Measurements from ENCODE around the gene PER2. TPM values are rescaled to one million over a fixed set of nuclear protein-coding genes. Genes with fewer than 3 reads are reported as not detected.

Gene PER2
- total and polyA plus RNA-seq, 2 experiments from 2014 or later, result 2.3 to 6.2 TPM

GRCh38 chr2:238294393-238295143 is 6.2 kb upstream of the PER2 start:
- Histone ChIP-seq H3K4me3 (no peak overlapping the region), H3K9ac (no peak overlapping the region)

DNA sequence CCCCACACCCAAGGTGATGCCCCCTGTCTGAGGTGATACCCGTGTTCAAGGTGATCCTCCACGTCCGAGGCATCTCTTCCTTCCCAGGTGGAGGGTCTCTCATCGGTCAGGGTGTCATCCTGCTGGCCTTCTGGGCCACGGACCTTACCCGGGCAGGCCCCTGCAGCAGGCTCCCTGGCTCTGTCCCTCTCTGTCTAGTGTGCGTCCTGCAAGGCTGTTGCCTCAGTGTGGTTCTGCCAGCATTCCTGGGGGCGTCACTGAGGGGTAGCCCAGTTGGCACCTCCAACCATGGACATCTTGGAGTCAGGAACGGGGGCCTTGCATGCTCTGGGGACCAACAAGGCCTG is 5.6 kb upstream of the PER2 start:
- WGBS, 2 experiments (ENCODE audit: low coverage in 1 of 2, low lambda C conversion rate in 2 of 2, missing lambda C conversion rate in 2 of 2), result 62 to 69% methylated on average over 9 of the region's 9 CpGs
- Histone ChIP-seq H3K27ac (no peak overlapping the region), H3K27me3 (replicated peaks; ENCODE audit: insufficient read depth) (no peaks in the 10 kb centered on the region; the same call in 1 of the 2 replicates), H4K20me1 (ENCODE audit: insufficient read depth) (no peaks in the 10 kb centered on the region), H3K9ac (no peak overlapping the region), H2AFZ (no peak overlapping the region), H3K36me3 (ENCODE audit: low read depth) (no peaks in the 10 kb centered on the region), H3F3A (ENCODE audit: insufficient read depth) (no peaks in the 10 kb centered on the region), H3K4me1 (ENCODE audit: insufficient read depth) (no peaks in the 10 kb centered on the region), H3K4me2 (ENCODE audit: unreplicated experiment) (no peak overlapping the region), H3K79me2 (ENCODE audit: insufficient read depth) (no peaks in the 10 kb centered on the region), H3K4me3 (no peak overlapping the region), H3K9me2 (ENCODE audit: insufficient read depth) (no peaks in the 10 kb centered on the region), H3K9me3 (ENCODE audit: low read depth) (no peaks in the 10 kb centered on the region)
- no peak for DNase-seq
- in situ Hi-C loops (cut with MboI), result no loop called here
- TF ChIP-seq EZH2 (IDR thresholded peaks at IDR 0.05; ENCODE audit: insufficient read depth, poor library complexity, severe bottlenecking) (no peak), EZH2phosphoT487 (IDR thresholded peaks at IDR 0.05; ENCODE audit: insufficient read depth, low read depth) (no peak)

More at GRCh38 chr2:238294393-238295143, 6.2 kb upstream of the PER2 start:
- Histone ChIP-seq H3K9me2 (ENCODE audit: insufficient read depth) (no peaks in the 10 kb centered on the region), H3K27me3 (replicated peaks; ENCODE audit: insufficient read depth) (no peaks in the 10 kb centered on the region; the same call in 1 of the 2 replicates), H3K4me1 (ENCODE audit: insufficient read depth) (no peaks in the 10 kb centered on the region), H3K9me3 (ENCODE audit: low read depth) (no peaks in the 10 kb centered on the region), H3K4me2 (ENCODE audit: unreplicated experiment) (no peak overlapping the region), H3F3A (ENCODE audit: insufficient read depth) (no peaks in the 10 kb centered on the region), H2AFZ (no peak overlapping the region), H3K36me3 (ENCODE audit: low read depth) (no peaks in the 10 kb centered on the region), H4K20me1 (ENCODE audit: insufficient read depth) (no peaks in the 10 kb centered on the region), H3K27ac (no peak overlapping the region), H3K79me2 (ENCODE audit: insufficient read depth) (no peaks in the 10 kb centered on the region)
- no peak for TF ChIP-seq EZH2phosphoT487 (IDR thresholded peaks at IDR 0.05; ENCODE audit: insufficient read depth, low read depth)
- TF ChIP-seq EZH2 (IDR thresholded peaks at IDR 0.05; ENCODE audit: insufficient read depth, poor library complexity, severe bottlenecking), result no peak
- 80 to 84% methylated on average over 17 of the region's 17 CpGs for WGBS, 2 experiments (ENCODE audit: low coverage in 1 of 2, low lambda C conversion rate in 2 of 2, missing lambda C conversion rate in 2 of 2)
- DNase-seq, result no peak
- in situ Hi-C loops (cut with MboI), result no loop called here

DNA sequence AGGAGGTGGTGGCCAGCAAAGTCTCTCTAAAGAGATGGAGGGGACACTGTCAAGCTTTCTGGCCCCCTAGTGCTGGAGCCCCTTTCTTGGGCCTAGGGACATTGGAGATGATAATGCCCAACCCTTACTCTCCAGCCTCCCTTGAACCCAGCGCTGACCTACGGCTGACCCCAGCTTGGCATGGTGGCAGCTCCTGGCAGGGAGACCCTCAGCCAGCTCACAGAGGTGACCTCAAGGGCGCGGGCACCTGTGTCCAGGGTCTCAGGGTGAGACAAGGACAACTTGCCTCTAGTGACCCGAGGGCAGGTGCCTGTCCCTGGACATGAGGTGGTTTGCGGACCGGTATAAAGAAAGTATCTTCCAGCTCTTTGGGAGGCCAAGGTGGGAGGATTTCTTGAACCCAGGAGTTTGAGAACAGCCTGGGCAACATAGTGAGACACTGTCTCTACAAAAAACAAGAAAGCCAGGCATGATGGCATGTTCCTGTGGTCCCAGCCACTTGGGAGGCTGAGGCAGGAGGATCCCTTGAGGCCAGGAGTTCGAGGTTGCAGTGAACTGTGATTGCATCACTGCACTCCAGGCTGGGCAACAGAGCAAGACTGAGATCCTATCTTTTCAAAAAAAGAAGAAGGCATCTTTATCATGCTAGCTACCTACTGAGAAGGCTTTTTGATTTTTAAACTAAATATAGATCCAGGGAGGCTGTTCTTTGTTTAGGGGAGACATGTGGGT is 3.3 kb upstream of the PER2 start:
- Histone ChIP-seq H4K20me1 (ENCODE audit: insufficient read depth) (no peaks in the 10 kb centered on the region), H3K4me1 (ENCODE audit: insufficient read depth) (peaks cover 8% of the 10 kb centered on the region), H3K27me3 (replicated peaks; ENCODE audit: insufficient read depth) (no peaks in the 10 kb centered on the region; the same call in 1 of the 2 replicates), H3K9ac (no peak overlapping the region), H3K9me3 (ENCODE audit: low read depth) (no peaks in the 10 kb centered on the region), H3K36me3 (ENCODE audit: low read depth) (no peaks in the 10 kb centered on the region), H3K27ac (no peak overlapping the region), H3F3A (ENCODE audit: insufficient read depth) (peaks cover 8% of the 10 kb centered on the region), H3K4me2 (ENCODE audit: unreplicated experiment) (no peak overlapping the region), H3K79me2 (ENCODE audit: insufficient read depth) (peaks cover 4% of the 10 kb centered on the region; the same call in 1 of the 2 replicates), H3K4me3 (no peak overlapping the region), H3K9me2 (ENCODE audit: insufficient read depth) (no peaks in the 10 kb centered on the region), H2AFZ (no peak overlapping the region)
- DNase-seq, result no peak
- 79 to 81% methylated on average over 8 of the region's 8 CpGs for WGBS, 2 experiments (ENCODE audit: low coverage in 1 of 2, low lambda C conversion rate in 2 of 2, missing lambda C conversion rate in 2 of 2)
- in situ Hi-C loops (cut with MboI), result no loop called here
- TF ChIP-seq EZH2 (IDR thresholded peaks at IDR 0.05; ENCODE audit: insufficient read depth, poor library complexity, severe bottlenecking) (no peak), EZH2phosphoT487 (IDR thresholded peaks at IDR 0.05; ENCODE audit: insufficient read depth, low read depth) (no peak)

- H3K9me2 ChIP-seq (ENCODE audit: insufficient read depth), result no peaks in the 10 kb centered on the region
- peaks cover 4% of the 10 kb centered on the region; the same call in 1 of the 2 replicates for H3K79me2 ChIP-seq (ENCODE audit: insufficient read depth)
- H3K9me3 ChIP-seq (ENCODE audit: low read depth), result no peaks in the 10 kb centered on the region
- H2AFZ ChIP-seq, result no peak overlapping the region
- H4K20me1 ChIP-seq (ENCODE audit: insufficient read depth), result no peaks in the 10 kb centered on the region
- no peak overlapping the region for H3K27ac ChIP-seq
- no peak overlapping the region for H3K4me3 ChIP-seq
- 79 to 83% methylated on average over 5 of the region's 5 CpGs for WGBS, 2 experiments (ENCODE audit: low coverage in 1 of 2, low lambda C conversion rate in 2 of 2, missing lambda C conversion rate in 2 of 2)
- H3K9ac ChIP-seq, result no peak overlapping the region
- H3K4me2 ChIP-seq (ENCODE audit: unreplicated experiment), result no peak overlapping the region
- DNase-seq, result no peak
- H3F3A ChIP-seq (ENCODE audit: insufficient read depth), result peaks cover 15% of the 10 kb centered on the region
- TF ChIP-seq EZH2 (IDR thresholded peaks at IDR 0.05; ENCODE audit: insufficient read depth, poor library complexity, severe bottlenecking), result no peak
- no peak for TF ChIP-seq EZH2phosphoT487 (IDR thresholded peaks at IDR 0.05; ENCODE audit: insufficient read depth, low read depth)
- H3K4me1 ChIP-seq (ENCODE audit: insufficient read depth), result peaks cover 16% of the 10 kb centered on the region
- H3K36me3 ChIP-seq (ENCODE audit: low read depth), result no peaks in the 10 kb centered on the region
- no peaks in the 10 kb centered on the region for H3K27me3 ChIP-seq (replicated peaks; ENCODE audit: insufficient read depth)
- in situ Hi-C loops (cut with MboI), result no loop called here
These were observed 2.5 kb upstream of the PER2 start for GRCh38 chr2:238290715-238291549.

Measured in GM23248 (cell line).